ENCODE measurements around the gene GPR143. TPM values are rescaled to one million over a fixed set of nuclear protein-coding genes. Genes with fewer than 3 reads are reported as not detected.

GPR143 gene
- total and polyA plus RNA-seq, 3 experiments from 2014 or later, result 0.15 TPM; not detected in 2

- H3K36me3 Mint-ChIP-seq, result no peaks in the 10 kb centered on the region
- Histone ChIP-seq H3K9me3 (ENCODE audit: low read length) (no peaks in the 10 kb centered on the region), H3K4me1 (ENCODE audit: insufficient read depth, low read length) (no peaks in the 10 kb centered on the region), H3K27me3 (ENCODE audit: insufficient read depth, low read length, poor library complexity, severe bottlenecking) (no peaks in the 10 kb centered on the region), H3K27ac (ENCODE audit: low read depth, low read length) (no peak overlapping the region), H3K4me3 (ENCODE audit: low read length) (no peak overlapping the region), H3K36me3 (ENCODE audit: insufficient read depth, low read length) (no peaks in the 10 kb centered on the region)
- ChIA-PET CTCF (no interaction called here), POLR2A (no interaction called here)
- no peak overlapping the region for H3K4me3 Mint-ChIP-seq
- H3K9me3 Mint-ChIP-seq, result peaks cover 0 to 5% (median 0%) of the 10 kb centered on the region in 5 donors
- peaks cover 0 to 6% of the 10 kb centered on the region in 2 donors for H3K27me3 Mint-ChIP-seq
- H3K4me1 Mint-ChIP-seq, result no peaks in the 10 kb centered on the region
- no peak for DNase-seq
- H3K27ac Mint-ChIP-seq, result peak overlapping the region in 1 of 8 donors; percentile 2
These were observed 27.5 kb downstream of the GPR143 start for GRCh38 chrX:9738151-9738550.

GRCh38 chrX:9737363-9737762 lies 28.3 kb downstream of the GPR143 start:
- Histone ChIP-seq H3K27me3 (ENCODE audit: insufficient read depth, low read length, poor library complexity, severe bottlenecking) (no peaks in the 10 kb centered on the region), H3K4me3 (ENCODE audit: low read length) (no peak overlapping the region), H3K27ac (ENCODE audit: low read depth, low read length) (no peak overlapping the region), H3K36me3 (ENCODE audit: insufficient read depth, low read length) (no peaks in the 10 kb centered on the region), H3K4me1 (ENCODE audit: insufficient read depth, low read length) (no peaks in the 10 kb centered on the region), H3K9me3 (ENCODE audit: low read length) (no peaks in the 10 kb centered on the region)
- ChIA-PET CTCF (no interaction called here), POLR2A (no interaction called here)
- Mint-ChIP-seq H3K27me3 (peaks cover 0 to 6% of the 10 kb centered on the region in 2 donors), H3K9me3 (peaks cover 0 to 5% (median 0%) of the 10 kb centered on the region in 5 donors), H3K27ac (no peak overlapping the region), H3K4me1 (no peaks in the 10 kb centered on the region), H3K36me3 (no peaks in the 10 kb centered on the region), H3K4me3 (no peak overlapping the region)
- DNase-seq, result no peak

- no peak overlapping the region for H3K4me3 Mint-ChIP-seq
- Histone ChIP-seq H3K4me3 (ENCODE audit: low read length) (no peak overlapping the region), H3K4me1 (ENCODE audit: insufficient read depth, low read length) (no peaks in the 10 kb centered on the region), H3K9me3 (ENCODE audit: low read length) (no peaks in the 10 kb centered on the region), H3K27me3 (ENCODE audit: insufficient read depth, low read length, poor library complexity, severe bottlenecking) (no peaks in the 10 kb centered on the region), H3K36me3 (ENCODE audit: insufficient read depth, low read length) (no peaks in the 10 kb centered on the region), H3K27ac (ENCODE audit: low read depth, low read length) (no peak overlapping the region)
- no peaks in the 10 kb centered on the region for H3K4me1 Mint-ChIP-seq
- H3K27me3 Mint-ChIP-seq, result peaks cover 0 to 19% of the 10 kb centered on the region in 2 donors
- ChIA-PET POLR2A (no interaction called here), CTCF (no interaction called here)
- H3K9me3 Mint-ChIP-seq, result peaks cover 7 to 28% (median 15%) of the 10 kb centered on the region in 5 donors
- no peak overlapping the region for H3K27ac Mint-ChIP-seq
- DNase-seq, result no peak
- H3K36me3 Mint-ChIP-seq, result peaks cover 0 to 2% (median 0%) of the 10 kb centered on the region in 3 donors
These were observed 34.9 kb downstream of the GPR143 start for GRCh38 chrX:9730752-9731151.

GRCh38 chrX:9730078-9730477 lies 35.6 kb downstream of the GPR143 start:
- ChIA-PET POLR2A (no interaction called here), CTCF (no interaction called here)
- peaks cover 7 to 29% (median 17%) of the 10 kb centered on the region in 5 donors for H3K9me3 Mint-ChIP-seq

GRCh38 chrX:9729171-9729885 lies 36.3 kb downstream of the GPR143 start:
- no peaks in the 10 kb centered on the region for H3K4me1 ChIP-seq (ENCODE audit: insufficient read depth, low read length)
- Mint-ChIP-seq H3K27ac (no peak overlapping the region), H3K4me3 (no peak overlapping the region), H3K27me3 (peaks cover 0 to 19% of the 10 kb centered on the region in 2 donors), H3K4me1 (no peaks in the 10 kb centered on the region), H3K9me3 (peaks cover 7 to 33% (median 20%) of the 10 kb centered on the region in 5 donors), H3K36me3 (peaks cover 0 to 2% (median 0%) of the 10 kb centered on the region in 3 donors)
- no peak overlapping the region for H3K4me3 ChIP-seq (ENCODE audit: low read length)
- POLR2A ChIA-PET, result no interaction called here
- no peak for DNase-seq
- no peak overlapping the region for H3K27ac ChIP-seq (ENCODE audit: low read depth, low read length)
- no peaks in the 10 kb centered on the region for H3K9me3 ChIP-seq (ENCODE audit: low read length)
- no peaks in the 10 kb centered on the region for H3K27me3 ChIP-seq (ENCODE audit: insufficient read depth, low read length, poor library complexity, severe bottlenecking)
- CTCF ChIA-PET, result no interaction called here
- no peaks in the 10 kb centered on the region for H3K36me3 ChIP-seq (ENCODE audit: insufficient read depth, low read length)

More at GRCh38 chrX:9730078-9730477, 35.6 kb downstream of the GPR143 start:
- no peak overlapping the region for H3K27ac Mint-ChIP-seq
- H3K4me3 ChIP-seq (ENCODE audit: low read length), result no peak overlapping the region
- no peaks in the 10 kb centered on the region for H3K36me3 ChIP-seq (ENCODE audit: insufficient read depth, low read length)
- H3K27ac ChIP-seq (ENCODE audit: low read depth, low read length), result no peak overlapping the region
- H3K36me3 Mint-ChIP-seq, result peaks cover 0 to 2% (median 0%) of the 10 kb centered on the region in 3 donors
- no peak for DNase-seq
- no peaks in the 10 kb centered on the region for H3K9me3 ChIP-seq (ENCODE audit: low read length)
- peaks cover 0 to 19% of the 10 kb centered on the region in 2 donors for H3K27me3 Mint-ChIP-seq
- no peak overlapping the region for H3K4me3 Mint-ChIP-seq
- H3K4me1 Mint-ChIP-seq, result no peaks in the 10 kb centered on the region
- H3K27me3 ChIP-seq (ENCODE audit: insufficient read depth, low read length, poor library complexity, severe bottlenecking), result no peaks in the 10 kb centered on the region
- H3K4me1 ChIP-seq (ENCODE audit: insufficient read depth, low read length), result no peaks in the 10 kb centered on the region

GRCh38 chrX:9728261-9728660 lies 37.4 kb downstream of the GPR143 start:
- H3K9me3 ChIP-seq (ENCODE audit: low read length), result no peaks in the 10 kb centered on the region
- Mint-ChIP-seq H3K36me3 (peaks cover 0 to 4% (median 2%) of the 10 kb centered on the region in 3 donors), H3K27me3 (peaks cover 0 to 19% of the 10 kb centered on the region in 2 donors), H3K4me1 (no peaks in the 10 kb centered on the region), H3K9me3 (peaks cover 7 to 36% (median 24%) of the 10 kb centered on the region in 5 donors), H3K4me3 (no peak overlapping the region), H3K27ac (no peak overlapping the region)
- H3K36me3 ChIP-seq (ENCODE audit: insufficient read depth, low read length), result no peaks in the 10 kb centered on the region
- H3K27ac ChIP-seq (ENCODE audit: low read depth, low read length), result no peak overlapping the region
- DNase-seq, result no peak
- no peaks in the 10 kb centered on the region for H3K4me1 ChIP-seq (ENCODE audit: insufficient read depth, low read length)
- ChIA-PET POLR2A (no interaction called here), CTCF (no interaction called here)
- H3K27me3 ChIP-seq (ENCODE audit: insufficient read depth, low read length, poor library complexity, severe bottlenecking), result no peaks in the 10 kb centered on the region
- no peak overlapping the region for H3K4me3 ChIP-seq (ENCODE audit: low read length)

GRCh38 chrX:9724711-9725110 lies 40.9 kb downstream of the GPR143 start:
- Histone ChIP-seq H3K27me3 (ENCODE audit: insufficient read depth, low read length, poor library complexity, severe bottlenecking) (no peaks in the 10 kb centered on the region), H3K4me1 (ENCODE audit: insufficient read depth, low read length) (no peaks in the 10 kb centered on the region), H3K27ac (ENCODE audit: low read depth, low read length) (no peak overlapping the region), H3K4me3 (ENCODE audit: low read length) (no peak overlapping the region), H3K9me3 (ENCODE audit: low read length) (no peaks in the 10 kb centered on the region), H3K36me3 (ENCODE audit: insufficient read depth, low read length) (no peaks in the 10 kb centered on the region)
- ChIA-PET POLR2A (no interaction called here), CTCF (no interaction called here)
- Mint-ChIP-seq H3K27me3 (peaks cover 2 to 10% of the 10 kb centered on the region in 2 donors), H3K27ac (no peak overlapping the region), H3K4me1 (no peaks in the 10 kb centered on the region), H3K9me3 (peaks cover 7 to 51% (median 43%) of the 10 kb centered on the region in 5 donors), H3K36me3 (peaks cover 14 to 30% (median 20%) of the 10 kb centered on the region in 3 donors), H3K4me3 (no peak overlapping the region)
- no peak for DNase-seq

- no peak for DNase-seq
- Histone ChIP-seq H3K9me3 (ENCODE audit: low read length) (no peaks in the 10 kb centered on the region), H3K27ac (ENCODE audit: low read depth, low read length) (no peak overlapping the region), H3K4me3 (ENCODE audit: low read length) (no peak overlapping the region), H3K36me3 (ENCODE audit: insufficient read depth, low read length) (peaks cover 5% of the 10 kb centered on the region), H3K27me3 (ENCODE audit: insufficient read depth, low read length, poor library complexity, severe bottlenecking) (no peaks in the 10 kb centered on the region), H3K4me1 (ENCODE audit: insufficient read depth, low read length) (no peaks in the 10 kb centered on the region)
- no peak overlapping the region for H3K4me3 Mint-ChIP-seq
- peaks cover 18 to 83% (median 49%) of the 10 kb centered on the region in 3 donors for H3K36me3 Mint-ChIP-seq
- ChIA-PET CTCF (no interaction called here), POLR2A (no interaction called here)
- H3K4me1 Mint-ChIP-seq, result no peaks in the 10 kb centered on the region
- H3K27me3 Mint-ChIP-seq, result peaks cover 0 to 2% of the 10 kb centered on the region in 2 donors
- H3K9me3 Mint-ChIP-seq, result peaks cover 0 to 21% (median 14%) of the 10 kb centered on the region in 5 donors
- H3K27ac Mint-ChIP-seq, result no peak overlapping the region
These were observed 48.3 kb downstream of the GPR143 start for GRCh38 chrX:9717376-9717775.

All from CD8-positive, alpha-beta memory T cell (primary cell).